Upper lobe of left lung (tissue), 6 donors: ENCODE measurements around the gene DYNLT2B. TPM values are rescaled to one million over a fixed set of nuclear protein-coding genes. Genes with fewer than 3 reads are reported as not detected.

ENCODE experiments used
- ATAC-seq, 2 donors: fragments of 200-7000 bp; cut with Tn5 transposase; one replicate each; pipeline ENCODE4 v1.9.1; 2022; ENCODE audit warnings: mild to moderate bottlenecking in 2 of 2, moderate library complexity in 2 of 2; ENCODE audit not compliant: low FRiP score in 2 of 2
- DNase-seq, 2 donors: peaks; one replicate each; pipeline ENCODE4 v3.0.0-alpha.2; 2019 to 2020
- H3K27ac ChIP-seq, 4 donors: fragments of 200-600 bp; sonication (generic); one replicate each; pipeline ENCODE4 v1.5.1; 2016 to 2019
- H3K27me3 ChIP-seq, 4 donors: fragments of 200-600 bp; sonication (generic); one replicate each; pipeline ENCODE4 v1.5.1; 2017 to 2019
- H3K36me3 ChIP-seq, 4 donors: fragments of 200-600 bp; sonication (generic); one replicate each; pipeline ENCODE4 v1.5.1; 2016 to 2019
- H3K4me1 ChIP-seq, 4 donors: fragments of 200-600 bp; sonication (generic); one replicate each; pipeline ENCODE4 v1.5.1; 2018 to 2019
- H3K4me3 ChIP-seq, 4 donors: fragments of 200-600 bp; sonication (generic); one replicate each; pipeline ENCODE4 v1.5.1; 2017 to 2019; ENCODE audit warnings: mild to moderate bottlenecking in 2 of 4, moderate library complexity in 1 of 4
- H3K9me3 ChIP-seq, 4 donors: fragments of 200-600 bp; sonication (generic); one replicate each; pipeline ENCODE4 v1.5.1; 2018 to 2019
- CTCF ChIP-seq, 6 experiments: fragments of 450-650 bp in 4 of 6; fragments of 200-600 bp in 2 of 6; sonication (generic) in 2 of 6; IDR thresholded peaks; one replicate each; pipeline ENCODE4 v1.5.1; 2016 to 2019; ENCODE audit warnings: antibody characterized with exemption in 6 of 6
- EP300 ChIP-seq, 4 donors: sonication (generic); formaldehyde crosslinking; IDR thresholded peaks; one replicate each; pipeline ENCODE4 v1.5.1; 2017; ENCODE audit warnings: antibody characterized with exemption in 4 of 4, control low read depth in 2 of 4
- POLR2A ChIP-seq, 4 donors: fragments of 450-650 bp; IDR thresholded peaks; one replicate each; pipeline ENCODE4 v1.5.1; 2016 to 2017; ENCODE audit warnings: antibody characterized with exemption in 4 of 4, mild to moderate bottlenecking in 2 of 4
- POLR2AphosphoS5 ChIP-seq, 2 donors: sonication (generic); formaldehyde crosslinking; IDR thresholded peaks; one replicate each; pipeline ENCODE4 v1.5.1; 2017; ENCODE audit warnings: antibody characterized with exemption in 2 of 2
- WGBS, 2 donors: methylation state at CpG; one replicate each; pipeline ENCODE4 v1.1.5; 2017 to 2018; 5-methylcytosine and 5-hydroxymethylcytosine counted together
- total RNA-seq, 6 donors: library from RNA; depleted of rRNA in 4 of 6; stranded (reverse); fragments of >200 nt in 4 of 6; gene quantifications; one replicate each; pipeline versions ENCODE4 v1.1.0 to v1.2.1, GENCODE V29; 2016 to 2021
- donor health status: DM: no; HTN: no; CAD: no; lungs with moderate emphysema.
- donor health status: DM: no; HTN: yes; CAD: no; lungs with severe emphysema.

The DYNLT2B gene
- total RNA-seq, 6 donors from 2014 or later, result 2.3 to 10.4 (median 4.4) TPM

- Histone ChIP-seq H3K27me3 (no peaks in the 10 kb centered on the region), H3K9me3 (no peaks in the 10 kb centered on the region), H3K4me1 (peaks cover 37 to 55% (median 45%) of the 10 kb centered on the region in 4 donors), H3K4me3 (no peak overlapping the region), H3K36me3 (no peaks in the 10 kb centered on the region), H3K27ac (no peak overlapping the region)
- ATAC-seq (no peak), DNase-seq (no peak)
- WGBS, 2 donors, result 87% methylated on average over 4 of the region's 4 CpGs
- no peak for TF ChIP-seq EP300 (IDR thresholded peaks at IDR 0.05)
- no peak for TF ChIP-seq POLR2A (IDR thresholded peaks at IDR 0.05)
- TF ChIP-seq CTCF (IDR thresholded peaks at IDR 0.05), result no peak
- TF ChIP-seq POLR2AphosphoS5 (IDR thresholded peaks at IDR 0.05), result no peak
Observed at GRCh38 chr3:196281962-196282361, 36.1 kb downstream of the DYNLT2B start.

- no peak for TF ChIP-seq POLR2A (IDR thresholded peaks at IDR 0.05)
- no peak for TF ChIP-seq EP300 (IDR thresholded peaks at IDR 0.05)
- TF ChIP-seq POLR2AphosphoS5 (IDR thresholded peaks at IDR 0.05), result no peak
- no peak for TF ChIP-seq CTCF (IDR thresholded peaks at IDR 0.05)
- H3K4me3 ChIP-seq, result no peak overlapping the region
- no peaks in the 10 kb centered on the region for H3K9me3 ChIP-seq
- H3K36me3 ChIP-seq, result no peaks in the 10 kb centered on the region
- WGBS, 2 donors, result 80 to 86% methylated on average over 7 of the region's 7 CpGs
- H3K27ac ChIP-seq, result no peak overlapping the region
- ATAC-seq, result no peak
- H3K27me3 ChIP-seq, result no peaks in the 10 kb centered on the region
- no peak for DNase-seq
- H3K4me1 ChIP-seq, result peaks cover 26 to 44% (median 35%) of the 10 kb centered on the region in 4 donors
Observed at GRCh38 chr3:196280689-196281440, 37.2 kb downstream of the DYNLT2B start.

GRCh38 chr3:196275126-196275525 is 42.9 kb downstream of the DYNLT2B start:
- Histone ChIP-seq H3K9me3 (no peaks in the 10 kb centered on the region), H3K36me3 (peaks cover 0 to 15% (median 13%) of the 10 kb centered on the region in 4 donors), H3K27ac (no peak overlapping the region), H3K4me1 (peaks cover 16 to 26% (median 17%) of the 10 kb centered on the region in 4 donors), H3K4me3 (no peak overlapping the region), H3K27me3 (no peaks in the 10 kb centered on the region)
- ATAC-seq (no peak), DNase-seq (no peak)
- no peak for TF ChIP-seq POLR2AphosphoS5 (IDR thresholded peaks at IDR 0.05)
- TF ChIP-seq EP300 (IDR thresholded peaks at IDR 0.05), result no peak
- TF ChIP-seq CTCF (IDR thresholded peaks at IDR 0.05), result no peak
- TF ChIP-seq POLR2A (IDR thresholded peaks at IDR 0.05), result no peak
- 85 to 90% methylated on average over 5 of the region's 5 CpGs for WGBS, 2 donors

DNA sequence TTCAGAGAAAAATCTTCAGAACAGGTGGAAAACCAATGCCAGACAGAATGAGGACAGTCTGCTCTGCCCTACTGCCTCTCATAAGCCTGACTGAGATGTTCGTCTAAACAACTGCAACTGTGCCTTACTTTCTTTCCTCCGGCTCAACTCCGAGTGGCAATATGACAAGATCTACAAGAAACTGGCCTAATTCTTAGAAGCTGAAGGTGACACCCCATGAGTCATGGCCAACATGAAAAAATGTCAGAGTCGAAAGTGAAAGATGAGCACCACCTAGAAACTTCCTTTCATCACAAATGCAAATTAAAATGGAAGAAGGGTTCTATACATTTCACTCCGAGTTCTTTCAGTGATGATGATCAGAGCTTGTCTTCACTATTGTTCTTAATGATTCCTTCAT is 43.5 kb downstream of the DYNLT2B start:
- ATAC-seq, result no peak
- H3K9me3 ChIP-seq, result no peaks in the 10 kb centered on the region
- no peak for TF ChIP-seq POLR2AphosphoS5 (IDR thresholded peaks at IDR 0.05)
- peak overlapping the region in 1 of 4 donors; percentile 39 for H3K27ac ChIP-seq
- H3K36me3 ChIP-seq, result peaks cover 0 to 18% (median 15%) of the 10 kb centered on the region in 4 donors
- no peaks in the 10 kb centered on the region for H3K27me3 ChIP-seq
- H3K4me3 ChIP-seq, result no peak overlapping the region
- WGBS, 2 donors, result 91 to 94% methylated on average over 5 of the region's 5 CpGs
- peaks cover 13 to 22% (median 17%) of the 10 kb centered on the region in 4 donors for H3K4me1 ChIP-seq
- DNase-seq, result no peak

GRCh38 chr3:196273655-196274054 is 44.4 kb downstream of the DYNLT2B start:
- peak in 1 of 2 donors; percentile 24 for ATAC-seq
- Histone ChIP-seq H3K27me3 (no peaks in the 10 kb centered on the region), H3K27ac (peak overlapping the region in 1 of 4 donors; percentile 39), H3K4me1 (peaks cover 5 to 13% (median 11%) of the 10 kb centered on the region in 4 donors), H3K4me3 (no peak overlapping the region), H3K36me3 (peaks cover 0 to 27% (median 18%) of the 10 kb centered on the region in 4 donors), H3K9me3 (no peaks in the 10 kb centered on the region)
- WGBS, 2 donors, result 97% methylated on average over 12 of the region's 12 CpGs; no CpG with 5 or more reads in 1 of the 2 donors
- TF ChIP-seq EP300 (IDR thresholded peaks at IDR 0.05) (no peak), CTCF (IDR thresholded peaks at IDR 0.05) (no peak), POLR2A (IDR thresholded peaks at IDR 0.05) (no peak)
- no peak for DNase-seq
